HUES48 (cell line): ENCODE data around the gene TIPARP.
"Not testable (repeated sequence)": the region's sequence is repeated elsewhere in the genome, so short reads cannot be mapped to it uniquely, and the experiment has no call there.

Source experiments
- H3K27ac ChIP-seq: one replicate; pipeline ENCODE4 v1.7.0; 2013; ENCODE audit warnings: low read depth, low read length, inconsistent platforms
- H3K27me3 ChIP-seq: 2 replicates; pipeline ENCODE4 v1.6.1; 2013; ENCODE audit warnings: mild to moderate bottlenecking, low read length; ENCODE audit not compliant: control insufficient read depth, insufficient read depth
- H3K36me3 ChIP-seq: 2 replicates; pipeline ENCODE4 v1.6.1; 2013; ENCODE audit warnings: low read length; ENCODE audit not compliant: control insufficient read depth, insufficient read depth
- H3K4me1 ChIP-seq: 2 replicates; pipeline ENCODE4 v1.6.1; 2013; ENCODE audit warnings: mild to moderate bottlenecking, low read length; ENCODE audit not compliant: control insufficient read depth, insufficient read depth
- H3K4me3 ChIP-seq: 2 replicates; pipeline ENCODE4 v1.5.1; 2013; ENCODE audit warnings: mild to moderate bottlenecking, low read depth, low read length
- H3K9ac ChIP-seq: 2 replicates; pipeline ENCODE4 v1.6.1; 2013; ENCODE audit warnings: mild to moderate bottlenecking, low read depth, low read length, moderate library complexity
- H3K9me3 ChIP-seq: 2 replicates; pipeline ENCODE4 v1.6.1; 2013; ENCODE audit warnings: low read length; ENCODE audit not compliant: control insufficient read depth, insufficient read depth

TIPARP gene

GRCh38 chr3:156729460-156730179 lies 55.2 kb downstream of the TIPARP start:
- H3K4me3 ChIP-seq: no peak overlapping the region
- H3K27me3 ChIP-seq: no peaks in the 10 kb centered on the region
- H3K27ac ChIP-seq: no peak overlapping the region
- H3K36me3 ChIP-seq: no peaks in the 10 kb centered on the region
- H3K4me1 ChIP-seq: no peaks in the 10 kb centered on the region
- no peak overlapping the region for H3K9ac ChIP-seq
- H3K9me3 ChIP-seq: no peaks in the 10 kb centered on the region

GRCh38 chr3:156731813-156732212 lies 57.4 kb downstream of the TIPARP start:
- no peaks in the 10 kb centered on the region for H3K9me3 ChIP-seq
- no peak overlapping the region for H3K27ac ChIP-seq
- H3K4me1 ChIP-seq: no peaks in the 10 kb centered on the region
- no peak overlapping the region for H3K4me3 ChIP-seq
- H3K9ac ChIP-seq: no peak overlapping the region
- no peaks in the 10 kb centered on the region for H3K27me3 ChIP-seq
- no peaks in the 10 kb centered on the region for H3K36me3 ChIP-seq

GRCh38 chr3:156732261-156732660 lies 57.9 kb downstream of the TIPARP start:
- H3K9me3 ChIP-seq: no peaks in the 10 kb centered on the region
- no peak overlapping the region for H3K4me3 ChIP-seq
- no peaks in the 10 kb centered on the region for H3K27me3 ChIP-seq
- H3K36me3 ChIP-seq: no peaks in the 10 kb centered on the region
- no peaks in the 10 kb centered on the region for H3K4me1 ChIP-seq
- no peak overlapping the region for H3K9ac ChIP-seq
- no peak overlapping the region for H3K27ac ChIP-seq

GRCh38 chr3:156732715-156733421 lies 58.5 kb downstream of the TIPARP start:
- Histone ChIP-seq H3K9ac (no peak overlapping the region), H3K4me1 (no peaks in the 10 kb centered on the region), H3K36me3 (no peaks in the 10 kb centered on the region), H3K9me3 (no peaks in the 10 kb centered on the region), H3K27me3 (no peaks in the 10 kb centered on the region), H3K4me3 (no peak overlapping the region), H3K27ac (no peak overlapping the region)

- not testable (repeated sequence) for H3K9ac ChIP-seq, H3K4me1 ChIP-seq, H3K4me3 ChIP-seq, H3K27ac ChIP-seq, H3K36me3 ChIP-seq, H3K27me3 ChIP-seq, H3K9me3 ChIP-seq
These were observed 60.3 kb downstream of the TIPARP start for GRCh38 chr3:156734661-156735060.

GRCh38 chr3:156735471-156735870 lies 61.1 kb downstream of the TIPARP start:
- Histone ChIP-seq H3K9me3 (no peaks in the 10 kb centered on the region), H3K36me3 (no peaks in the 10 kb centered on the region), H3K27me3 (no peaks in the 10 kb centered on the region), H3K4me3 (no peak overlapping the region), H3K4me1 (no peaks in the 10 kb centered on the region), H3K27ac (no peak overlapping the region), H3K9ac (no peak overlapping the region)

- not testable (repeated sequence) for H3K9ac ChIP-seq, H3K27ac ChIP-seq, H3K4me3 ChIP-seq, H3K9me3 ChIP-seq, H3K4me1 ChIP-seq, H3K27me3 ChIP-seq, H3K36me3 ChIP-seq
These were observed 62.7 kb downstream of the TIPARP start for GRCh38 chr3:156737049-156737448.

GRCh38 chr3:156738251-156738650 lies 63.9 kb downstream of the TIPARP start:
- Histone ChIP-seq H3K9ac (no peak overlapping the region), H3K27ac (no peak overlapping the region), H3K9me3 (no peaks in the 10 kb centered on the region), H3K4me3 (no peak overlapping the region), H3K27me3 (no peaks in the 10 kb centered on the region), H3K36me3 (no peaks in the 10 kb centered on the region), H3K4me1 (no peaks in the 10 kb centered on the region)

- H3K27me3 ChIP-seq: no peaks in the 10 kb centered on the region
- no peak overlapping the region for H3K9ac ChIP-seq
- no peaks in the 10 kb centered on the region for H3K36me3 ChIP-seq
- no peak overlapping the region for H3K27ac ChIP-seq
- H3K4me3 ChIP-seq: no peak overlapping the region
- H3K9me3 ChIP-seq: no peaks in the 10 kb centered on the region
- no peaks in the 10 kb centered on the region for H3K4me1 ChIP-seq
These were observed 65.6 kb downstream of the TIPARP start for GRCh38 chr3:156739976-156740375.

- H3K27me3 ChIP-seq, H3K9ac ChIP-seq, H3K4me3 ChIP-seq, H3K27ac ChIP-seq, H3K36me3 ChIP-seq, H3K4me1 ChIP-seq, H3K9me3 ChIP-seq: not testable (repeated sequence)
These were observed 66.2 kb downstream of the TIPARP start for GRCh38 chr3:156740581-156740980.

GRCh38 chr3:156741935-156742334 lies 67.5 kb downstream of the TIPARP start:
- H3K4me3 ChIP-seq: no peak overlapping the region
- no peaks in the 10 kb centered on the region for H3K27me3 ChIP-seq
- H3K27ac ChIP-seq: no peak overlapping the region
- no peaks in the 10 kb centered on the region for H3K4me1 ChIP-seq
- no peaks in the 10 kb centered on the region for H3K9me3 ChIP-seq
- H3K36me3 ChIP-seq: no peaks in the 10 kb centered on the region
- H3K9ac ChIP-seq: no peak overlapping the region
